HepG2 (cell line): ENCODE results near the gene PHC1. TPM values are rescaled to one million over a fixed set of nuclear protein-coding genes. Genes with fewer than 3 reads are reported as not detected.
"Not testable (repeated sequence)": the region's sequence is repeated elsewhere in the genome, so short reads cannot be mapped to it uniquely, and the experiment has no call there.

ENCODE experiments used
- ATAC-seq: fragments of 200-7000 bp; cut with Tn5 transposase; 3 replicates; pipeline ENCODE4 v1.9.1; 2020; ENCODE audit warnings: mild to moderate bottlenecking, moderate library complexity
- Bru-seq: library from RNA; stranded (reverse); fragments of 400-500 nt; gene quantifications from one replicate; lab custom pipeline; 2021; lab: Mats Ljungman, UMichigan
- BruChase-seq, 2 experiments: library from RNA; stranded (reverse); fragments of 400-500 nt; gene quantifications; one replicate each; lab custom pipeline; 2021; lab: Mats Ljungman, UMichigan
- BruUV-seq: library from RNA; stranded (reverse); fragments of 400-500 nt; replicated peaks from 2 replicates; lab custom pipeline; 2021; lab: Mats Ljungman, UMichigan
- CTCF ChIA-PET: fragments of 300-600 bp; formaldehyde crosslinking; extraction: SDS; loops from one replicate; lab custom pipeline; 2021; ENCODE audit warnings: low total read pairs, inconsistent platforms, low intra/inter-chr PET ratio; lab: Yijun Ruan, JAX
- POLR2A ChIA-PET: fragments of 350-600 bp; sonication (Branson Sonifier 250); formaldehyde crosslinking; loops from one replicate; lab custom pipeline; 2020; ENCODE audit warnings: antibody characterized with exemption, inconsistent platforms; lab: Yijun Ruan, JAX
- DNase-seq: peaks from one replicate; pipeline ENCODE4 v3.0.0-alpha.2; 2015; ENCODE audit warnings: low spot score
- FAIRE-seq: peaks from 3 replicates; lab custom pipeline; 2011; peaks lifted over from hg19 to GRCh38; lab: Jason Lieb, UNC
- H2AFZ ChIP-seq: one replicate; pipeline ENCODE4 v1.6.1; 2011; ENCODE audit warnings: low read length, inconsistent platforms
- H3K27ac ChIP-seq: fragments of 300-600 bp; 3 replicates; pipeline ENCODE4 v1.8.0; 2011; ENCODE audit warnings: mixed run types, mild to moderate bottlenecking, mixed read lengths, low read length, inconsistent platforms; ENCODE audit not compliant: insufficient read depth; ENCODE audit errors: extremely low read length
- H3K27me3 ChIP-seq, 2 experiments: fragments of 200-600 bp in 1 of 2; 2 replicates in 1 of 2; 3 replicates in 1 of 2; pipeline versions ENCODE4 v1.6.0 to v1.8.0; 2011; ENCODE audit warnings: low read length in 2 of 2, mild to moderate bottlenecking in 2 of 2, moderate library complexity in 2 of 2, inconsistent platforms in 1 of 2; ENCODE audit not compliant: insufficient read depth in 2 of 2, control insufficient read depth in 1 of 2
- H3K36me3 ChIP-seq, 2 experiments: fragments of 200-600 bp in 1 of 2; replicated peaks in 1 of 2; 2 replicates in 1 of 2; 3 replicates in 1 of 2; pipeline versions ENCODE4 v1.5.1 to v1.8.0; 2011; ENCODE audit warnings: low read length in 2 of 2, inconsistent platforms in 1 of 2; ENCODE audit not compliant: insufficient read depth in 2 of 2, control insufficient read depth in 1 of 2
- H3K4me1 ChIP-seq: 2 replicates; pipeline ENCODE4 v1.5.1; 2012; ENCODE audit warnings: low read length, inconsistent platforms; ENCODE audit not compliant: insufficient read depth
- H3K4me2 ChIP-seq: 2 replicates; pipeline ENCODE4 v1.6.0; 2011; ENCODE audit warnings: low read depth, low read length, inconsistent platforms
- H3K4me3 ChIP-seq, 3 experiments: fragments of 200-600 bp in 1 of 3; sonication (generic), shearing (Covaris generic) in 1 of 3; replicated peaks in 1 of 3; 2 replicates each; pipeline ENCODE4 v1.5.1; 2011 to 2016; ENCODE audit warnings: low read length in 3 of 3, inconsistent platforms in 2 of 3, low read depth in 2 of 3, mild to moderate bottlenecking in 2 of 3, control low read depth in 1 of 3, mixed read lengths in 1 of 3; ENCODE audit not compliant: insufficient read depth in 1 of 3
- H3K79me2 ChIP-seq: one replicate; pipeline ENCODE4 v1.6.1; 2011; ENCODE audit warnings: low read length, inconsistent platforms; ENCODE audit not compliant: insufficient read depth
- H3K9ac ChIP-seq: 2 replicates; pipeline ENCODE4 v1.6.0; 2011; ENCODE audit warnings: mild to moderate bottlenecking, low read depth, low read length, inconsistent platforms; ENCODE audit not compliant: insufficient read depth
- H3K9me3 ChIP-seq: 2 replicates; pipeline ENCODE4 v1.5.1; 2012; ENCODE audit warnings: mild to moderate bottlenecking, low read length
- H4K20me1 ChIP-seq: 2 replicates; pipeline ENCODE4 v1.6.0; 2011; ENCODE audit warnings: inconsistent platforms, mild to moderate bottlenecking, low read length, moderate library complexity; ENCODE audit not compliant: insufficient read depth
- ASH2L ChIP-seq: fragments of 300-600, 200-600 bp; sonication (generic); IDR thresholded peaks from 2 replicates; pipeline ENCODE4 v1.7.0; 2017; ENCODE audit warnings: low read depth, mild to moderate bottlenecking, moderate library complexity, mixed read lengths, low read length; ENCODE audit not compliant: insufficient read length
- ATF1 ChIP-seq: IDR thresholded peaks from 2 replicates; pipeline ENCODE4 v1.6.1; 2016; ENCODE audit warnings: mild to moderate bottlenecking, control low read depth
- ELF1 ChIP-seq: sonication (generic); formaldehyde crosslinking; IDR thresholded peaks from 2 replicates; pipeline ENCODE4 v1.4.0; 2020; ENCODE audit warnings: missing genetic modification reagents
- ETV5 ChIP-seq: IDR thresholded peaks from 2 replicates; pipeline ENCODE4 v1.6.1; 2018; ENCODE audit warnings: missing biosample characterization, missing genetic modification reagents, inconsistent platforms, borderline replicate concordance
- GABPA ChIP-seq, 2 experiments: IDR thresholded peaks; 2 replicates each; pipeline ENCODE4 v1.6.1; 2011 to 2016; ENCODE audit warnings: low read depth in 2 of 2, low read length in 1 of 2, missing biosample characterization in 1 of 2, missing genetic modification characterization in 1 of 2
- GABPB1 ChIP-seq: IDR thresholded peaks from 2 replicates; pipeline ENCODE4 v1.6.1; 2016; ENCODE audit warnings: mild to moderate bottlenecking, missing genetic modification reagents, moderate library complexity, missing compliant biosample characterization
- NR2C2 ChIP-seq: sonication (generic); formaldehyde crosslinking; IDR thresholded peaks from 2 replicates; pipeline ENCODE4 v1.4.0; 2020; ENCODE audit warnings: missing genetic modification reagents, mild to moderate bottlenecking, moderate library complexity, borderline replicate concordance
- RFX1 ChIP-seq: fragments of 450-650 bp; IDR thresholded peaks from 2 replicates; pipeline ENCODE4 v1.6.1; 2017
- SAP130 ChIP-seq: IDR thresholded peaks from 2 replicates; pipeline ENCODE4 v1.6.1; 2016; ENCODE audit warnings: low read depth
- SIN3A ChIP-seq: IDR thresholded peaks from 2 replicates; pipeline ENCODE4 v1.6.1; 2011; ENCODE audit warnings: low read depth, mild to moderate bottlenecking, control low read depth, low read length, borderline replicate concordance
- U2AF2 ChIP-seq: fragments of 200-400 bp; formaldehyde crosslinking; IDR thresholded peaks from 2 replicates; pipeline ENCODE4 v1.6.1; 2017; ENCODE audit warnings: low read depth, mild to moderate bottlenecking, low read length
- ZNF580 ChIP-seq: IDR thresholded peaks from 2 replicates; pipeline ENCODE4 v1.6.1; 2016; ENCODE audit warnings: low read depth, borderline replicate concordance
- ZNF746 ChIP-seq: sonication (generic); formaldehyde crosslinking; IDR thresholded peaks from 2 replicates; pipeline ENCODE4 v1.8.0; 2022; ENCODE audit warnings: mild to moderate bottlenecking, missing genetic modification reagents
- ZSCAN30 ChIP-seq: sonication (generic); formaldehyde crosslinking; IDR thresholded peaks from 2 replicates; pipeline ENCODE4 v1.5.0; 2020; ENCODE audit warnings: mild to moderate bottlenecking, missing genetic modification reagents
- WGBS: methylation state at CpG from one replicate; pipeline ENCODE4 v1.1.6; 2017; ENCODE audit warnings: low lambda C conversion rate; 5-methylcytosine and 5-hydroxymethylcytosine counted together
- in situ Hi-C: cut with HindIII; loops from 2 replicates; pipeline ENCODE4 v1.10.0; 2017; ENCODE audit warnings: low pct_unique_long_range_greater_than_20kb; ENCODE audit not compliant: extremely low pct_ligation_motif_present
- intact Hi-C: fragments of 100-400 bp; cut with micrococcal nuclease; formaldehyde crosslinking; loops from one replicate; pipeline ENCODE4 v1.10.0; 2022; ENCODE audit not compliant: unreplicated experiment
- long read RNA-seq, 2 experiments: library from RNA in 1 of 2; library from polyadenylated mRNA in 1 of 2; stranded (forward) in 1 of 2; unstranded in 1 of 2; transcript quantifications; one replicate each; pipeline ENCODE4 v2.0.0, GENCODE V29; 2019 to 2022
- polyA minus RNA-seq, 3 experiments: library from RNA; depleted of rRNA, polyadenylated mRNA; stranded (reverse); fragments of >200 nt; gene quantifications; 2 replicates each; pipeline ENCODE4 v1.2.3, GENCODE V29; 2011; ENCODE audit warnings: low replicate concordance in 1 of 3
- polyA plus RNA-seq, 8 experiments: library from polyadenylated mRNA; depleted of rRNA in 3 of 8; stranded (reverse) in 7 of 8; unstranded in 1 of 8; fragments of >200 nt; fragmentation: Illumina TruSeq in 4 of 8; extraction: Trizol in 4 of 8; gene quantifications; 2 replicates each; pipeline versions ENCODE4 v1.2.1 to v1.2.3, GENCODE V29; 2011 to 2016; ENCODE audit warnings: low read depth in 4 of 8, missing spikeins in 1 of 8, mixed read lengths in 1 of 8; ENCODE audit not compliant: insufficient read depth in 1 of 8
- total RNA-seq, 5 experiments: library from RNA; depleted of rRNA; stranded (reverse); fragments of >200 nt; fragmentation: Illumina TruSeq; extraction: Trizol; gene quantifications; 2 replicates each; pipeline ENCODE4 v1.2.3, GENCODE V29; 2016; ENCODE audit warnings: low read depth in 1 of 5
- TF ChIP-seq, protein P1 (sequence below): sonication (generic); formaldehyde crosslinking; IDR thresholded peaks from 2 replicates; pipeline ENCODE4 v1.5.0; 2020; ENCODE audit warnings: mild to moderate bottlenecking, missing genetic modification reagents, borderline replicate concordance

Gene PHC1
- total RNA-seq (2016; rRNA removed; fragmentation: Illumina TruSeq; extraction: Trizol) (9.4 and 12.5 TPM in 2 replicates), polyA plus RNA-seq (2011; rRNA removed) (35.0 and 36.6 TPM in 2 replicates), polyA minus RNA-seq (2011; rRNA and poly(A)+ RNA removed; ENCODE audit: low replicate concordance) (15.0 and 39.5 TPM in 2 replicates), Bru-seq, nascent RNA (percentile 46 among the genes with signal in this experiment), BruChase-seq, experiment 1, labeled RNA remaining after a 6-hour chase (percentile 62 among the genes with signal in this experiment), BruChase-seq, experiment 2, labeled RNA remaining after a 2-hour chase (percentile 48 among the genes with signal in this experiment)
- total RNA-seq (2016; cell fraction: cytosol; rRNA removed; fragmentation: Illumina TruSeq; extraction: Trizol; ENCODE audit: low read depth) = 3.5 and 4.3 TPM in 2 replicates
- total RNA-seq (2016; cell fraction: insoluble cytoplasmic fraction; rRNA removed; fragmentation: Illumina TruSeq; extraction: Trizol) = 9.1 and 10.8 TPM in 2 replicates
- total RNA-seq (2016; cell fraction: membrane; rRNA removed; fragmentation: Illumina TruSeq; extraction: Trizol) = 15.0 and 16.0 TPM in 2 replicates
- 6.0 and 10.3 TPM in 2 replicates for total RNA-seq (2016; cell fraction: nucleus; rRNA removed; fragmentation: Illumina TruSeq; extraction: Trizol)
- polyA plus RNA-seq (2011; cell fraction: cytosol; rRNA removed) = 18.0 and 18.2 TPM in 2 replicates
- polyA plus RNA-seq (2011; cell fraction: nucleus; rRNA removed) = 92.3 and 99.0 TPM in 2 replicates
- 12.2 and 13.4 TPM in 2 replicates for polyA plus RNA-seq (2012)
- 2.5 and 3.8 TPM in 2 replicates for polyA plus RNA-seq (2016; cell fraction: cytosol; fragmentation: Illumina TruSeq; extraction: Trizol; ENCODE audit: low read depth)
- polyA plus RNA-seq (2016; cell fraction: insoluble cytoplasmic fraction; fragmentation: Illumina TruSeq; extraction: Trizol; ENCODE audit: low read depth) = 7.7 and 13.3 TPM in 2 replicates
- polyA plus RNA-seq (2016; cell fraction: membrane; fragmentation: Illumina TruSeq; extraction: Trizol; ENCODE audit: low read depth) = 10.0 and 11.8 TPM in 2 replicates
- polyA plus RNA-seq (2016; cell fraction: nucleus; fragmentation: Illumina TruSeq; extraction: Trizol; ENCODE audit: insufficient read depth, low read depth) = 21.0 and 24.1 TPM in 2 replicates
- 12.2 and 13.7 TPM in 2 replicates for polyA minus RNA-seq (2011; cell fraction: cytosol; rRNA and poly(A)+ RNA removed)
- polyA minus RNA-seq (2011; cell fraction: nucleus; rRNA and poly(A)+ RNA removed) = 9.3 and 12.3 TPM in 2 replicates
- long read RNA-seq, experiment 1, partial matches to known transcripts = 1 of 3 reads
- long read RNA-seq, experiment 1, other reads (novel, unspliced or antisense) = 2 of 3 reads
- long read RNA-seq, experiment 2, partial matches to known transcripts = 9 of 37 reads
- long read RNA-seq, experiment 2, other reads (novel, unspliced or antisense) = 24 of 37 reads

DNA sequence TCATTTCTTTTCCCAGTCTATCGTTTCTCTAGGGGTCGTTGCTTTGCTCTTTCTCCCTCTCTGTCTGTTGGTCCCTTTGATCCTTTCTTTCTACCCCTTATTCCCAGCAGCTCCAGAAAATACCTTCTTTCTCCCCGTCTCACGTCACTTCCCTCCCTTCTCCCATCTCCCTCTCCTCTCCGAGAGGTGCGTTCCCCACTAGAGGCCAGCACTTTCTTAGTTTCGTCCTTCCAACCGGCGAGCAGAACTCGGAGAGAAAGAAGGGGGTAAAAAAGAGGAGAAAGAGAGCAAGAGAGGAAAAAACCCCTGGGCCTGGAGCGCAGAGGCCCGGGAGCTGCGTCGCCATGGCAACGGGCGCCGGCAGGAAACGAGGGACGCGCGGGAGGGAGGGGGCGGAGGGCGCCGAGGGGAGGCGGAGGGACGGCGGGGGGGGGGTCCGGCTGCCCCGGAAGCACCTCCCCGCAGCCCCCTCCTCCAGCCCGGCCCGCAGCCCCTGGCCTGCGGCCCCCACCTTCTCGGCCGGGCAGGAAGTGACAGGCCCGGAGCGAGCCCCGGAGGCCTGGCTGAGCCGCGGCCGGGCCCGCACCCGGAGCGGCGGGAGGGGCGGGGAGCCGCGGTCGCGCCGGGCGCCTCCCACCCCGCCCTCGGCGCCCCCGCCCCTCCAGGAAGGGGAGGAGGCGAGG lies at the start of gene PHC1:
TSS of gene PHC1 (plus strand) at position 477 of the 683 bp plus-strand sequence. CDS start 3,169 bp downstream, outside the sequence.
- in situ Hi-C loops, H3K27me3 ChIP-seq, H4K20me1 ChIP-seq, FAIRE-seq, H3K36me3 ChIP-seq, H3K79me2 ChIP-seq, BruUV-seq, CTCF ChIA-PET, H3K9me3 ChIP-seq: not testable (repeated sequence)
- intact Hi-C loops = loop anchor here (5.0 kb wide), 2 partner anchors 33 to 123 kb away; partner anchors contain the start of gene M6PR
- H3K4me2 ChIP-seq = peak within 1 kb of the TSS; percentile 93
- peak within 1 kb of the TSS; percentile 100 for H2AFZ ChIP-seq
- POLR2A ChIA-PET = interaction anchor here (1.9 kb wide), 1 partner anchor 35 kb away, joined by 16 read pairs; the partner anchor contains the start of gene M6PR
- peak within 1 kb of the TSS; percentile 62; the same call in 1 of the 2 replicates for H3K9ac ChIP-seq
- peaks cover 27% of the 10 kb centered on the region for H3K4me1 ChIP-seq
- DNase-seq = peak; percentile 54
- peak; percentile 87 for ATAC-seq
- H3K27ac ChIP-seq = peak within 1 kb of the TSS; percentile 44
- H3K4me3 ChIP-seq = peak within 1 kb of the TSS; percentile 76 to 96 (median 85)
- under 1% methylated on average over 23 of the region's 57 CpGs for WGBS
- TF ChIP-seq GABPA (IDR thresholded peaks at IDR 0.05; ENCODE audit: low read depth, low read length) (peak; percentile 54; the same call in 1 of the 2 replicates), GABPA (CRISPR knock-in tag; IDR thresholded peaks at IDR 0.05; ENCODE audit: low read depth) (peak; percentile 60), ATF1 (CRISPR knock-in tag) (peak; percentile 47; the same call in 1 of the 2 replicates), GABPB1 (CRISPR knock-in tag) (peak; percentile 84), ZSCAN30 (CRISPR knock-in tag) (0 out of 2 replicates have a peak, but pooled peaks have one; percentile 56), RFX1 (peak; percentile 72), ETV5 (CRISPR knock-in tag) (0 out of 2 replicates have a peak, but pooled peaks have one; percentile 12), SIN3A (peak; percentile 58; the same call in 1 of the 2 replicates), NR2C2 (CRISPR knock-in tag) (peak; percentile 87), U2AF2 (0 out of 2 replicates have a peak, but pooled peaks have one; percentile 41), ZNF580 (CRISPR knock-in tag) (0 out of 2 replicates have a peak, but pooled peaks have one; percentile 15), SAP130 (CRISPR knock-in tag) (peak; percentile 48), ASH2L (peak; percentile 20), ZNF746 (CRISPR knock-in tag) (peak; percentile 54; the same call in 1 of the 2 replicates), ELF1 (CRISPR knock-in tag) (0 out of 2 replicates have a peak, but pooled peaks have one; percentile 25)
- TF ChIP-seq, protein P1, sequence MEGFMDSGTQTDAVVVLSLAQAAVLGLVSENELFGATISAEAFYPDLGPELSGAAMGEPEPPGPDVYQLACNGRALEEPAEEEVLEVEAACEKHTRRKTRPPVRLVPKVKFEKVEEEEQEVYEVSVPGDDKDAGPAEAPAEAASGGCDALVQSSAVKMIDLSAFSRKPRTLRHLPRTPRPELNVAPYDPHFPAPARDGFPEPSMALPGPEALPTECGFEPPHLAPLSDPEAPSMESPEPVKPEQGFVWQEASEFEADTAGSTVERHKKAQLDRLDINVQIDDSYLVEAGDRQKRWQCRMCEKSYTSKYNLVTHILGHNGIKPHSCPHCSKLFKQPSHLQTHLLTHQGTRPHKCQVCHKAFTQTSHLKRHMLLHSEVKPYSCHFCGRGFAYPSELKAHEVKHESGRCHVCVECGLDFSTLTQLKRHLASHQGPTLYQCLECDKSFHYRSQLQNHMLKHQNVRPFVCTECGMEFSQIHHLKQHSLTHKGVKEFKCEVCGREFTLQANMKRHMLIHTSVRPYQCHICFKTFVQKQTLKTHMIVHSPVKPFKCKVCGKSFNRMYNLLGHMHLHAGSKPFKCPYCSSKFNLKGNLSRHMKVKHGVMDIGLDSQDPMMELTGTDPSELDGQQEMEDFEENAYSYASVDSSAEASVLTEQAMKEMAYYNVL (CRISPR knock-in tag) = peak; percentile 92
